Jurkat, Clone E6-1 (cell line): ENCODE results near the gene PTPRB.

Experiments used
- DNase-seq: peaks from one replicate; pipeline ENCODE4 v3.0.0-alpha.2; 2011; ENCODE audit warnings: low read depth, low spot score
- H3K4me3 ChIP-seq: 2 replicates; pipeline ENCODE4 v1.5.1; 2011; ENCODE audit warnings: mild to moderate bottlenecking, low read length, control low read depth, moderate library complexity

PTPRB gene

GRCh38 chr12:70607107-70607506, 30.1 kb downstream of the PTPRB start:
- no peak for DNase-seq
- no peak overlapping the region for H3K4me3 ChIP-seq

DNA sequence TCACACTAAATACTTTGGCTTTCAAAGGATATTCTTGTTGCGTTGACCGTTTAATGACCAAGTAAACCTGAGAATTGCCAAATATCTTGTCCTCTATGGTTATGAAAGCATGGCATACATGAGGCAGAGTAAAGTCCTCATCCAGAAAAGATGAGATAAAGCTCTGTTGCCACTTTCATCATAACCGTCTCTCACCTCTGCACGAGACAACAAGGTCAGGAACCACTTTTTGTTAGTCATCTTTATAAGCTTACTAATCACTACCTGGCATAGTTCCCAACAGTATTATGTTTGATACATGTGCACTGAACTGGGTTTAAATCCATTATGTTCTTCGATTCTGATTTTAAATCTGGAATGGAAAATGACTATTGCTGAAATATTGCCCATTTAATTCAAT, 31.3 kb downstream of the PTPRB start:
- no peak for DNase-seq
- H3K4me3 ChIP-seq, result no peak overlapping the region

GRCh38 chr12:70604662-70605061, 32.6 kb downstream of the PTPRB start:
- no peak overlapping the region for H3K4me3 ChIP-seq
- no peak for DNase-seq

DNA sequence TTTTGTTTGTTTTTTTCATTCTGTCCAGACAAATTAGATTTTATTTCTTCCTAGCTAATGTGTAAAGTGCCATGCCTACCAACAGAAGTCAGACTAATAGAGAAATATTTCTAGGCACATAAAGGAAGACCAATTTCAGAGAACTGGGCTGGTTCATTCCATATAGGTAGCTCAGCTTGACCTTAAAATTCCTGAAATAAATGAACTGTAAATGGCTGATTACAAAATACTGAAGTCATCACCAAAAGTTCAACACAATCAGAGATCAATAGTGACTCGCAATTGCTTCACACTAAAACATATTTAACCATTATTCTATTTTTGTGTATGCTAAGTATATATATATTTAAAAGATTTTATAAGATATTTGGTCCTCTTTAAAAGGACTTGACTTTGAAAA, 34.2 kb downstream of the PTPRB start:
- H3K4me3 ChIP-seq, result no peak overlapping the region
- no peak for DNase-seq

- no peak overlapping the region for H3K4me3 ChIP-seq
- no peak for DNase-seq
Measured at GRCh38 chr12:70598467-70599193, 38.6 kb downstream of the PTPRB start.

- H3K4me3 ChIP-seq, result no peak overlapping the region
- DNase-seq, result no peak
Measured at GRCh38 chr12:70592664-70593063, 44.6 kb downstream of the PTPRB start.

DNA sequence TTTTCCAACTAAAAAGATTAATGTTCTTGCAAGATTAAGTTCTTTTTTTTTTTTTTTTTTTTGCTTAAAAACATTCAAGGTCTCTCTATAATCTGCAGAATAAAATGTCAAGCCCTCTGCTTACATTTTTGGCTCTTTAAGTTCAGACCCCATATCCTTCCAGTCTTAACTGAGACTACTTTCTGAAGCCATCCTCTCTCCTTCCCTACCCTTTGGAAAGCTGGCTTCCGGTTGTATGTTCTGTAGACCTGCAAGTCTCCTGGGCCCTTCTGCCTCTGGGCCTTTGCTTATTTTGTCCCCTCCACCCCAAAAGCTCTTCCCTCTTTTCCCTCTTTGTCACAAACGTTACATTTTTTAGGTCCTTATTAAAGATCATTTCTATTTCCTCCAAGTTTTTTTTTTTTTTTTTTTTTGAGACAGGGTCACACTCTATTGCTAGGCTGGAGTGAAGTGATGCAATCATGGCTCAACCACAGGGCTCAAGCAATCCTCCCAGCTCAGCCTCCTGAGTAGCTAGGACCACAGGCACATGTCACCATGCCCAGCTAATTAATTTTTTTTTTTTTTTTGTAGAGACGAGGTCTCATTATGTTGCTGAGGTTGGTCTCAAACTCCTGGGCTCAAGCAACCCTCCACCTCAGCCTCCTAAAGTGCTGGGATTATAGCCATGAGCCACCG, 46.5 kb downstream of the PTPRB start:
- no peak overlapping the region for H3K4me3 ChIP-seq
- no peak for DNase-seq

DNA sequence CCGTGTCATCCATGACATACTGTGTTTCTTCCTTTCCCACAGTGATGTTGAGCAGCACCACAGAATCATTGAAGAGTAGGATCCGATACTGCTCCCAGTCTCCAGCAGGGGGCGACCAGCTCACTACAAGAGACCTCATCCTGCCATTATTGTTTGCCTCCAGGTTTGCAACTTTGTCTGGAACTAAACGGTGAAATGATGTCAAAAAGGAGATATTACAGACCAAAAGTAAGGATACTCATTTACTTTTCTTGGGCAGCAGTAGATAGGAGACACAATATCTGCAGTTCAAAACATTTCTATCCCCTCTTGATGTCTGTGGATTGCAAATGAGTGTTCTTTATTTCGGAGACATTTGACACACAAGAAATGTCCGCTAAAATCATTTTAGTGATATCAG, 47.2 kb downstream of the PTPRB start:
- DNase-seq, result peak; percentile 49
- H3K4me3 ChIP-seq, result no peak overlapping the region

DNA sequence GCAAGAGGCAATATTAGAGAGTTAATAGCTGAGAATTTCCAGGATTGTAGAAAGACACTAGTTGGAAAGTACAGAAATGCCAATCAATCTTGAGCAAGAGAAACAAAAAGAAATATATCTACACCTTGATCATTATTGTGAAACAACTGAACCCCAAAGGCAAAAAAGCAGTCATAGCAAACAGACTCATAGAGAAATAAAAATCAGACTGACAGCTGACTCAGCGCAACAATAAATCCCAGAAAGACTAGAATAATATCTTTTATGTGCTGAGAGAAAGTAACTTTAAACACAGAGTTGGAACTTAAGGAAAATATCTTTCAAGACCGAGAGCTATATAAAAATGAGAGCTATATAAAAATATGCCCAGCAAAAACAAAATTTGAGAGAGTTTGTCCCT, 52.9 kb downstream of the PTPRB start:
- no peak for DNase-seq
- no peak overlapping the region for H3K4me3 ChIP-seq

GRCh38 chr12:70583251-70583650, 54.0 kb downstream of the PTPRB start:
- no peak for DNase-seq
- H3K4me3 ChIP-seq, result no peak overlapping the region

- no peak overlapping the region for H3K4me3 ChIP-seq
- no peak for DNase-seq
Measured at GRCh38 chr12:70581208-70581607, 56.0 kb downstream of the PTPRB start.

DNA sequence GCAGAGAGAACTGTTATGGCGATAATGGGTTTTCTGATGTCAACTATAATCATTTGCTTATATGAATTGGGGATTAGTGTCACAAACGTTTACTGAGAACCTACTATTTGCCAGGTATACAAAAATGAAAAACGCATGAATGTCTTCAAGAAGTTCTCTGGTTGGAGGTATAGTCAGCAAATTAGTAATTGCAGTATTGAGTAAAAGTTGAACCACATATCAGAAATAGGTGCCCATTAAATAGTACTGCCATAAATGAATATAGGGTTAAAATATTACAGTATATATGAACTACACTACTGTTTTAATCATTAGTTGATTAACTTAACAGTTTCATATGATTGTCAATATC, 60.0 kb downstream of the PTPRB start:
- H3K4me3 ChIP-seq, result no peak overlapping the region
- DNase-seq, result no peak

DNA sequence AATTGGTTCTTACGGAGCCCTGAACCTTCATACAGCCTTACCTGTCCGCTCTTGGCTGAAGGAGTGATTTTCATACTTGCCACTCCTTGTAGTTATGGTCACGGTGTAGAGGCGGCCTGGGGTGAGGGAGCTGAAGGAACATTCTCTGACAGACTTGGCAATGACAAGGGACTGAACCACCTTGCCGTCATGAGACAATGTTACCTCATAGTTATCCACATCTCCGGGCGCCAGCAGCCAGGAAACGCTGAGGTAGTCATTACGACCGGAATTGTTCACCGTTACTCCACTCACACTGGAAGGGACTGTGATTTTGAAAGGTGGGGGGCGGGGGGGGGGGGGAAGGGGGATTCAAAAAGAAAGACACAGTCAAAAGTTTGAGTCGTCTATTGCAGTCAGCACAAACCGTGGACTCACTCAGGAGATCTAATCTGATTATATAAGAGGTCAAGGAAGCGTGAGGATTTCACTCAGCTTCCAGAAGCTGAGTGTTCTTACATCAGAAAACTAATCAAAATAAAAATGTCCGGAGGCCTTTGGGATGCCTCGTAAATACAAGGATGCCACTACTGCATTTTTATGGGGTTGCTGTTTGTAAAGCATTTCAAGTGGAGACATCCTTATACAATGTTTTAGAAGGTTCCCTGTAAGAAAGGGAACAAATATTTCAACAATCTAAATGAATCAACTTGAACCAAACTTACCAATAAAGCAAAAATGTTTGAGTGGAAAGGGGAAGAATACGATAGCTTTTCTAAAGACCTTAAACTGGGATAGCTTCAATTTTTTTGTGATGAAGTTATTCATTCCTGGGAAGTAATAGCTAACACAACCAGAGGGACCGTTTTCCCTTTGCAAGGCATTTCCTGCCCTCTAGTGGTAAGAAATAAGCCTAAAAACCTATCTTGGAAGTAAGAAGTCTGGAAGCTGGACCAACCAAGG, 60.6 kb downstream of the PTPRB start:
- peak; percentile 49 for DNase-seq
- no peak overlapping the region for H3K4me3 ChIP-seq

GRCh38 chr12:70571705-70572268, 65.4 kb downstream of the PTPRB start:
- DNase-seq, result no peak
- H3K4me3 ChIP-seq, result no peak overlapping the region

GRCh38 chr12:70571029-70571428, 66.2 kb downstream of the PTPRB start:
- no peak for DNase-seq
- H3K4me3 ChIP-seq, result no peak overlapping the region

DNA sequence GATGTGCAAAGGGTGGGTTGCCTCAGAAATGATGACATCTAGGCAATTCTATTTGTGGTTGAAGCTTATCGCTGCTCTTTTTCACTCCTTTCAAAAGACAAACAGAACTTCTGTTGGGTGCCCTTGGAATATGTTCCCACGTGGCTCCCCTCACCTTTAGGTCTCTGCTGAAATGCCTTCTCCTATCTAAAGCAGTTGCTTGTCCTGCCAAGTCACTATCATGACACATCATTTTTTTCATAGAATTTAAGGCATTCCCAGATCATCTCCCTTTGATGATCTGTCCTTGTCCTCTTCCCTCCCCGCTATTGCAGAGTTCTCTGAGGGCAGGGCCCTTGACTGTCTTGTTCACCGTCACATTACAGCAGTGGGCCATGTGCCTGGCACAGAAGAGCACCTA, 75.7 kb downstream of the PTPRB start:
- no peak overlapping the region for H3K4me3 ChIP-seq

DNA sequence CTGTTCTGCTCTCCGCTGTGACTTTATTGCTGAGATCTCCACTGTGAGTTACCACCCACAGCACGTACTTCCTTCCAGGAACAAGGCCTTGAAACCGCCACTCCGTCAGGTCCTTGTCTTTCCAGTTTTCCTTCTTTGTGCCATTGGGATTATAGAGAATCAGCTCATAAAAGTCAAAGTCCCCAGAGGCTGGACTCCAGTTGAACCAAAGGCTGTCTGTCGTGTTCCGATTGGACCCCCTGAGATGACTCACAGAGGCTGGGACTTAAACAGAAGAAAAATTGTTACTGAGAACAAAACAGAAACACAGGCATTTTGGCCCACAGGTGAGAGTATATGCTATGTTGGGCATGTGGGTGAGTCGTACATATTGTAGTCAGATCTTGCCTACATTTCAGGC, 76.6 kb downstream of the PTPRB start:
- no peak for DNase-seq
- no peak overlapping the region for H3K4me3 ChIP-seq

More for the DNA sequence above, 75.7 kb downstream of the PTPRB start:
- DNase-seq, result no peak

GRCh38 chr12:70559390-70559789, 77.8 kb downstream of the PTPRB start:
- no peak overlapping the region for H3K4me3 ChIP-seq

DNA sequence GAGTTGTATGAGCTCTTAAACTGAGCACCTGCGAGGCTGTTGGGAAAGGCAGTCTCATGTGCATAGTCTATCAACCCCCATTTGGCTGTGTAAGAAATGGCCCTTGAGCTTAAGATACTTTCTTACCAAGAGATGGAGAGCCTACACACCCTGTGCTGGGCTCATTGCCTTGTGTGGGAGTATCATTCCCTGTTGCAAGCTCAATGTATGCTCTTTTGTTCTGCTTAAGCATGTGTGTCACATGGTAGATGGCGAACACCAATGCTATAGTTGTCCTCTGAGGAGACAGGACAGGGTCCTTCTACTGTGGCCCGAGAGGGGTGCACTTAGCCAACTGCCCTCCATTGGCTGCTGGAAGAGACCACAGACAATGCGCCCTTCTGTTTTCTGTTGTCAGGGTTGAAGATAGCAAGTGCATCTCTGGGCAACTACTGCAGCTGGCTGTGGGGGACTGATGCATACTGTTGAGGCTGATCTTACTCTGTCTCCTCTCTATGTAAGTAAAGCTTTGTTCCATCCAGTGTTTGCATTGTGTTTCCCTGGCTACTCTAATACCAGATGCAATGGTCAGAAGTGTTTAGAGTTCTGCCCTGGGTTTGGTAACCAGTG, 79.5 kb downstream of the PTPRB start:
- no peak for DNase-seq

More at GRCh38 chr12:70559390-70559789, 77.8 kb downstream of the PTPRB start:
- no peak for DNase-seq

More for the DNA sequence above, 79.5 kb downstream of the PTPRB start:
- no peak overlapping the region for H3K4me3 ChIP-seq
